GM13976 (cell line): ENCODE results near the gene SH3RF3.
A peak's percentile ranks its signal among the peaks of the same experiment; 100 is the strongest.

ENCODE experiments used
- DNase-seq: peaks from one replicate; pipeline ENCODE4 v3.0.0; 2012; ENCODE audit warnings: low spot score
- in situ Hi-C: fragments of 300-500 bp; cut with MboI; formaldehyde crosslinking; loops from one replicate; pipeline ENCODE4 v1.12.0; 2022; ENCODE audit warnings: low sequenced_read_pairs, mixed read lengths, inconsistent platforms; ENCODE audit not compliant: unreplicated experiment
- TF ChIP-seq, protein P1 (sequence below): IDR thresholded peaks from 2 replicates; pipeline ENCODE4 v1.5.1; 2012; ENCODE audit warnings: borderline replicate concordance, mild to moderate bottlenecking; ENCODE audit not compliant: insufficient read depth; ENCODE audit errors: extremely low read depth, missing control alignments, control extremely low read depth

Gene SH3RF3

DNA sequence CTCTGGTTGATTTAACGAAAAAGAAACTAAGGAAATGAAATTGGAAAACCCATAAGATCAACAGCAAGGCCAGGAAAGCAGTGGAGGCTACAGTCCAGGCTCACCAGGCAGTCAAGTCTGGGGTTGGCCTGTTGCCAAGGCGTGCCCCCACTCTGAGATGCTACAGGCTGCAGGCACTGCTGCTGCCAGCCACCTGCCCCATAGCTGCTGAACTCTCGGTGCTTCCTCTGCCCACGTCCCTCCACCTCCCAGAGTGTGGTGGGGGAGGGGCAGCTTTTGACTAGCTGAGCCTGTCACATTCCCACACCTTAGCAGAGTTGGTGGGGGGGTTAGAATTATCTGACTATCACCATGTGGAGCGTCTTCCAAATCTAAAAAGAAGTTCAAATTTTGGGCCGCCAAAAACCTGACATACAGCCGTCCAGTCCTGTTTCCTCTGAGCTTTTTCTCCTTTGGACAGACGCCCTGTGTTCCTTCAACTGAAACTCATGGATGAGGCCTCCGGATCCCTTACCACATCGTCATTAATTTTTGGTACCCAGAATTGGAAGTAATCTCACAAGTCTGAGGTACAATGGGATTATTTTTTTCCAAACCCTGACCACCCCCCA, 3.9 kb upstream of the SH3RF3 start:
- in situ Hi-C loops, result loop anchor here (10.0 kb wide), 1 partner anchor 380 kb away; no protein-coding TSS in a partner anchor
- no peak for DNase-seq
- TF ChIP-seq, protein P1, sequence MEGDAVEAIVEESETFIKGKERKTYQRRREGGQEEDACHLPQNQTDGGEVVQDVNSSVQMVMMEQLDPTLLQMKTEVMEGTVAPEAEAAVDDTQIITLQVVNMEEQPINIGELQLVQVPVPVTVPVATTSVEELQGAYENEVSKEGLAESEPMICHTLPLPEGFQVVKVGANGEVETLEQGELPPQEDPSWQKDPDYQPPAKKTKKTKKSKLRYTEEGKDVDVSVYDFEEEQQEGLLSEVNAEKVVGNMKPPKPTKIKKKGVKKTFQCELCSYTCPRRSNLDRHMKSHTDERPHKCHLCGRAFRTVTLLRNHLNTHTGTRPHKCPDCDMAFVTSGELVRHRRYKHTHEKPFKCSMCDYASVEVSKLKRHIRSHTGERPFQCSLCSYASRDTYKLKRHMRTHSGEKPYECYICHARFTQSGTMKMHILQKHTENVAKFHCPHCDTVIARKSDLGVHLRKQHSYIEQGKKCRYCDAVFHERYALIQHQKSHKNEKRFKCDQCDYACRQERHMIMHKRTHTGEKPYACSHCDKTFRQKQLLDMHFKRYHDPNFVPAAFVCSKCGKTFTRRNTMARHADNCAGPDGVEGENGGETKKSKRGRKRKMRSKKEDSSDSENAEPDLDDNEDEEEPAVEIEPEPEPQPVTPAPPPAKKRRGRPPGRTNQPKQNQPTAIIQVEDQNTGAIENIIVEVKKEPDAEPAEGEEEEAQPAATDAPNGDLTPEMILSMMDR, result no peak

DNA sequence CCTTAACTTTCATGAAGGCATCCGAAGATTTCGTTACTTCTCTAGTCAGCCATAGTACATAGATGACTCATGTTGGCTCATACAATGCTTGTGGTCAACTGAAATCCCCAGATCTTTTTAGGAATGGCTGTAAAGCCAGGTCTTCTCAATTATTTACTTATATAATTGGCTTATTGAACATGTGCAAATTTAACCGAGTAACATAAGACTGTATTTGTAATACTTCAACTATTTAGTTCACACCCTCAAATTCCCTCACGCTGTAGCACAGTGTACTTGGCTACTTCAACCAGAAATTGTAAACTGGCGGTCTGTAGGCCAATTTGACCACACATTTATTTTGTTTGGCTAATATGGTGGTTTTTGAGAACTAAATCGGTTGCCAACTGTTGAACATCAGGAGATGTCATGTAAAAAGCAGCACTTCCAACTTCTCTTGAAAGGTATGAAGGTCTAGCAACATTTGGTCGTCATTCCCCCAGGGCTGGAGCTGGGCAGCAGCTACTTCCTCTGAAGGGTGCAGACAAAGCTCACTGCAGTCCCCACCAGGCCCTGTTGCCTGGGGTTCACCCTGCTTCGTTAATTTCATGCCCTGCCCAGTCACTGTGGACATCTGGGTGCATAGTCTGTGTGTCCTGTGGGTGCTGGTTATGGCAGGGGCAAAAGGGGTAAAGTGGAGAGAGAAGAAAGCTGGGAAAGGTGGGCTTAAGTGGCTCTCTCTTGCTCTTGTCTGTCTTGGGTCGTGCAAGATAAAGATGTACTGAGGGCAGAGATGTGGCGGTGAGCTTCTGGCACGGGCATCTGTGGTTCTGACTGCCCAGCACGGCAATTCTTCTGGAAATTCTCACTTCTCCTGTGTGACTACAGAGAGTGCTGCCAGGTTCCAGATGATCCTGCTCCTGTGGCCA, 3.2 kb upstream of the SH3RF3 start:
- TF ChIP-seq, protein P1, result no peak
- in situ Hi-C loops, result loop anchor here (10.0 kb wide), 1 partner anchor 379 kb away; no protein-coding TSS in a partner anchor
- no peak for DNase-seq

DNA sequence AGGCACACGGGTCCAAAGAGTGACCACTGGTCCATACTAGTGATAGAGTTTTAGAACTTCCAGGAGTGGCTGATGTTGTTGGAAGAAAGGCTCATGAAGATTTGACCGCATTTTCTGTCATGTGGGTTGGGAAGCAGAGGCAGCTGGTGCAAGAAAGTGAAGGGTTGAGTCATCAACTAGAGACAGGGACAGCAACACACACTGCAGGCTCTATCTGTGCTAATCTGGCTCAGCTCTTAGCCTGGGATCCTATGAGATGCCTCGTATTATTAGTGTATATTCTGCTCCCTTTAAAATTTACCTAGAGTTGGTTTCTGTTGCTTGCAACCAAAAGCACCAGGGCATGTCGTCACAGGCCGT, 2.5 kb upstream of the SH3RF3 start:
- in situ Hi-C loops, result loop anchor here (10.0 kb wide), 1 partner anchor 378 kb away; no protein-coding TSS in a partner anchor
- no peak for DNase-seq
- TF ChIP-seq, protein P1, result no peak

DNA sequence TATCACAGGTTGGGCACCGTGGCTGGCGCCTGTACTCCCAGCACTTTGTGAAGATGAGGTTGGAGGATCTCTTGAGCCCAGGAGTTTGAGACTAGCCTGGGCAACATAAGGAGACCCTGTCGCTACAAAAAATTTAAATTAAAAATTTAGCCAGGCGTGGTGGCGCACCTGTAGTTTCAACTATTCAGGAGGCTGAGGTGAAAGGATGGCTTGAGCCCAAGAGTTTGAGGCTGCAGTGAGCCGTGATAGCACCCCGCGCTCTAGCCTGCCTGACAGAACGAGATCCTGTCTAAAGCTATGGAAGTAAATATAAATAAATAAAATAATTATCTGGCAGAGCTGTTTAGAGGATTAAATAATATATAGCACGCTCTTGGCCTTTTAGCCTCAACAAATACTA, 1.4 kb upstream of the SH3RF3 start:
- in situ Hi-C loops, result loop anchor here (10.0 kb wide), 1 partner anchor 377 kb away; no protein-coding TSS in a partner anchor
- TF ChIP-seq, protein P1, result no peak

DNA sequence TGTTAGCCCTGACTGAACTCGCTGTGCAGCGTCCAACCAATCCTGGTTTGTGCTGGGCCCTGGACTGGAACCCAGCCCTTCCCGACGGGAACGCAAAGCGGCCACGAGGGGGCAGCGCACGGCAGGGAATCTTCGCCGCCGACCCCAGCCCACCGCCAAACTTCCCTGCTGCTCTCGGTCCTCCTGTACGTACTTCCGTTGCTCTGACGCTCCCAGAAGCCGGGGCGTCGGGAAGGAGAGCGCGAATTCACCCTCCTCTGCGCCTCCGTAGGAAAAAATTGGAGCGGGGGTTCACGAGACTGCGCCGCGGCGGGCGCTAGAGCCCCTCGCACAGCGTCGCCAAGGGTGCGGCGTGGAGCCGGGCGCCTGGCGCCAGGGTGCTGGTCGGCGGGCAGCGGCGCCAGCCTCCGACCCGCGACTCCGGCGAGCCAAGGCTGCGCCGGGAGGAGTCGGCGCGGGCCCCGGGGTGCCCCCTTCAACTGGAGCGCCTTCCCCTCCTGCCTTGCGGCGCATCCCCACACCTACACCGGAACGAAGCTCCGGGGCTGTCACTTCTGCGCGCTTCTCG, 873 bp upstream of the SH3RF3 start:
- TF ChIP-seq, protein P1, result peak; percentile 71
- peak; percentile 82 for DNase-seq
- in situ Hi-C loops, result loop anchor here (10.0 kb wide), 1 partner anchor 377 kb away; no protein-coding TSS in a partner anchor

More for the DNA sequence above, 1.4 kb upstream of the SH3RF3 start:
- DNase-seq, result no peak

DNA sequence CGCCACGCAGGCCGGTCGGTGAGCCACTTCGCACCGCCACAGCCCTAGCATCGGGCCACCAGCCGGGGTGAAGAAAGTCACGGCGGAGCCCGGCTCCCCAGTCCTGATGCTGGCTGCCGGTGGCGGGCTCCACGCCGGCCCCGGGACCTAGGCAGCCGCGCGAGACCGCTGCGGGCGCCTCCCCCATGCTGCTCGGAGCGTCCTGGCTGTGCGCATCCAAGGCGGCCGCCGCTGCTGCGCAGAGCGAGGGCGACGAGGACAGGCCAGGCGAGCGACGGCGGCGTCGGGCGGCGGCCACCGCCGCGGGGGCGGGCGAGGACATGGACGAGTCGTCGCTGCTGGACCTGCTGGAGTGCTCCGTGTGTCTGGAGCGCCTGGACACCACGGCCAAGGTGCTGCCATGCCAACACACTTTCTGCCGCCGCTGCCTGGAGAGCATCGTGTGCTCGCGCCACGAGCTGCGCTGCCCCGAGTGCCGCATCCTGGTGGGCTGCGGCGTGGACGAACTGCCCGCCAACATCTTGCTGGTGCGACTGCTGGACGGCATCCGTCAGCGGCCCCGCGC, 433 bp downstream of the SH3RF3 start:
- in situ Hi-C loops, result loop anchor here (10.0 kb wide), 1 partner anchor 375 kb away; no protein-coding TSS in a partner anchor
- DNase-seq, result peak; percentile 52
- TF ChIP-seq, protein P1, result no peak
